Stimulated activated CD8-positive, alpha-beta memory T cell treated with anti-CD3 and anti-CD28 coated beads, Interleukin-12 subunit alpha, Interleukin-12 subunit beta, amount 100 ng/mL, for 4 hours (primary cell): ENCODE data around the gene SLC13A1.
"Not testable (repeated sequence)": the region's sequence is repeated elsewhere in the genome, so short reads cannot be mapped to it uniquely, and the experiment has no call there.

Source experiments
- DNase-seq: peaks from one replicate; pipeline ENCODE4 v3.0.0-alpha.2; 2020; ENCODE audit warnings: low read depth

Gene SLC13A1, protein sequence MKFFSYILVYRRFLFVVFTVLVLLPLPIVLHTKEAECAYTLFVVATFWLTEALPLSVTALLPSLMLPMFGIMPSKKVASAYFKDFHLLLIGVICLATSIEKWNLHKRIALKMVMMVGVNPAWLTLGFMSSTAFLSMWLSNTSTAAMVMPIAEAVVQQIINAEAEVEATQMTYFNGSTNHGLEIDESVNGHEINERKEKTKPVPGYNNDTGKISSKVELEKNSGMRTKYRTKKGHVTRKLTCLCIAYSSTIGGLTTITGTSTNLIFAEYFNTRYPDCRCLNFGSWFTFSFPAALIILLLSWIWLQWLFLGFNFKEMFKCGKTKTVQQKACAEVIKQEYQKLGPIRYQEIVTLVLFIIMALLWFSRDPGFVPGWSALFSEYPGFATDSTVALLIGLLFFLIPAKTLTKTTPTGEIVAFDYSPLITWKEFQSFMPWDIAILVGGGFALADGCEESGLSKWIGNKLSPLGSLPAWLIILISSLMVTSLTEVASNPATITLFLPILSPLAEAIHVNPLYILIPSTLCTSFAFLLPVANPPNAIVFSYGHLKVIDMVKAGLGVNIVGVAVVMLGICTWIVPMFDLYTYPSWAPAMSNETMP

DNA sequence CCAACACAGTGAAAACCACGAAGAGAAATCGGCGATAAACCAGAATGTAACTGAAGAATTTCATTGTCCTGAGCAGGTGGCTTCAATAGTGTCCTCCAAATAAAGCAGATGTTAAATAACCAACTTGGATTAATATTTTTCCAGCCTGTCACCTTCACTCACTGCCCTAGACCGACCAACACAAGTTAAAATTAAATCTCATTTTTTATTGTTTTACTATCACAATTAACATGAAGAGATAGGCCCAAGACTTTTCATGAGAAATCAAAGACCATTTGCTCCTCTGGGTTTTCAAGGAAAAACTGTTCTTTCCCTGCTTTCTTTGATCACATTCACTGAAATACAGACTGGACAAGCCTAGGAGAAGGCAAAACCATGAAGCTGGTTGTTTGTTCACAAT, at the start of gene SLC13A1:
Gene SLC13A1 (minus strand): TSS at position 87 of the 400 bp plus-strand sequence. CDS start 23 bp downstream, at position 64.
- DNase-seq: no peak

DNA sequence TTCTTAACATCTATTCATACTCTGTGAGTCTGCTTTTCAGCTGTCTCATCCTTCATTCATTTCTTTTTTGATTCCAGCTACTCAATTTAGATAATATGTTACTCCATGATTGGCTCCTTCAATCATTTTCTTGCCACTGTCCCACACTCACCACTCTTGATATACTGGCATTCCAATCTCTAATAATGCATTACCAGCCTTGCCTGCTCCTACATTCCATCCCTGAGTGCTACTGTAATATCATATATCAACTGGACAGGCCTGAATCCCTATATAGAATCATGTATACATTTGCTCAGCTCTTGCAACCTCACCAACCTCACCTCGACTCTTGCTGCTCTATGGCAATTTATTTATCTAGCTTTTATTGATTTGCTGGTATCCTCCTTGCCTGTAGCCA, 45.0 kb upstream of the SLC13A1 start:
- no peak for DNase-seq

DNA sequence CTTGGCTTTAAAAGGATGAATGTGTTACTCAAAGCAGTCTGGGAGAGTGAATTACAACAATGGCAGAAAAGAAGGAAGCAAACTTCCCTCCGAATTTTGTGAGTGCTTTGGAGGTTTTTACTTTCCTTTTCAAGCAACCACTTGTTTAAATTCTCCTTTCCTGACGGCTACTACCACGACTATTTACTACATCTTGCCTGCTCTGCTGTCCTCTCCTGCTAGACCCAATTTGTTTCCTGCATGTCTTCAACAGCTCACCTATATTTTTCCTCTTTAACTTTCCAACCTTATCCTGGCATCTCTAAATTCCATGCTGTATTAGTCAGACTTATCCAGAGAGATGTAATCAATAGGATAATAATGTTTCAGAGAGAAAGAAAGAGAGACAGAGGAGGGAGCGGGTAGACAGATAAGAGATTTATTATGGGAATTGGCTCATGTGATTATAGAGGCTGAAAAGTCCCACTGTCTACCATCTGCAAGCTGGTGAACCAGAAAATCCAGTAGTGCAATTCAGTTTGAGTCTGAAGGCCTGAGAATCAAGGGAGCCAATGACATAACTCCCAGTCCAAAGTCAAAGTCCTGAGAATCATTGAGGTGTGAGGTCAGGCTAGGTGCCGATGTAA, 42.8 kb upstream of the SLC13A1 start:
- DNase-seq: no peak

DNA sequence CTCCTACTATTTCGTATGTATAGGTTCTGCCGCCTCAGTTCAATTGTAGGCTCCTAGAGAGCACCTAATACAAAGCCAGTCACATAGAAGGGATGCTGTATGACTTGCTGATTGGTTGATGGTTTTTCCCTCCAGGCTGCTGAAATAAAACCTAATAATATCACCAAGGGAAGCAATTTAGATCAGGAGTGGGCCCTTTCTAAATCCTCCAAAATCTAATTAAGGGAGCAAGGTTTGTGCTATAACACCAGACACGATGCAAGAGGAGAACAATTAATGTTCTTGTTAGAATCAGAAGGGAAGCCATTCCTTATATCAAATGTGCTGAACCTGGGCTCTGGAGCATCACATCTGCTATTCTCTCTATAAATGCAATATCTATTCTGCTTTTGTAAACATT, 42.0 kb upstream of the SLC13A1 start:
- DNase-seq: no peak

DNA sequence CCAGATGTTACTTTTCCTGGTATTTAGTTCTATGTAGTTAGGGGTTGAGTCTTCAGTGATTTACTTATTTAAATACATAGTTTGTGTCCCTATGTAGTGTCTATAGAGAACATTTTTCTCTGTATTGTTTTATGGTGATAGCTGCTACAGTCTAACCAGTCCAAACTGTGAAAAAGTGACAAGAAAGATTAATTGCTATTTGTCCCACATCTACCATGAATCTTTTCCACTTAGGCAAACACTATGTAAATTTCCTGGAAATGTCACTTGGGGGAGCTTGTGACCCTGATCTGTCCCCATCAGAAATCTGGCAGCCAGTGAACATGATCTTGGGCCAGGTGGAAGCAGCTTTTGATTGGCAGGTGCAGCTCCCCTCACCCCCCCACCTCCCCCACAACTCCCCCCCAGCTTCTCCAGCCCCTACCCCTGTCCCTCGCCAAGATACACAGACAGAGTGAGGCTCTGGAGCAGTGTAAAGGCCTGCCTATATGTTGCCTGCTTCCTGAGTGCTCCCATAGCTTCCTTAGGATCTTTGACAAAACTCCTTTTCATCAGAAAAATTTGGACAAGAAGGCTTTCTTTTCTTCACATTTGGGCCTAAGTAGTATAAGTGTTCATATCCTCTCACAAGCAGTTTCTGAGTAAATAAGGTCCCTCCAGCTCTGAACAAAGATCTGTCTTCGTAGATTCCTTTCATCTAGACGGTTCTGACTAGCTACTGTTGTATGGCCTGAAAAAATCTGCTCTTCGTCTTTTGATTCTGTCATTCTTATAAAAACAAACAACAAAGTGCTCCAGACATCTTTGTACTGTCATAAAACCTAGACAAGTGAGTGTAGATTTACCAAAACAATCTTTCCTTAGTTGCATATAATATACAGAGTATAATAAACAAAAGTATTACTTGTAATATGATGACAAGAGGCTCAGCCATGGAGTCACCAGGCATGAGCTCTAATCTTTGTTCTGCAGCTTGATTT, 31.5 kb upstream of the SLC13A1 start:
- DNase-seq: no peak

DNA sequence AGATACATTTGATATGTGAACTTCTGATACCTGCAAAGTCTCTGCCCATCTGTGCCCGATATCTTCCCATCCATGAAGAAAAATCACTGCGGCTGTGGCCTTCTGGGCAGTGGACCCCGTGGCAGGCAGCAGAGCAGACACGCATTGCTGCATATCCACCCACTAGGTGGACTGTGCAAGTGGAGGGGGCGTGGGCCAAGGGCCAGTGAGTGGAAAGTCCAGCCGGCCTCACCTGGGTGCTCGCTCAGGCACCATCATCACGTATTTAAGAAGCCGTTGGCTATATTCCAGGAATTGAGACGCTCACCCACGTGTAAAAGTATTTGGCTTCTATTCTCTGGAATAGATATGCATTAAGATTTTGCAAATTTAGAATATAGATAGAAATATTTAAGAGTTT, 30.8 kb upstream of the SLC13A1 start:
- DNase-seq: no peak

DNA sequence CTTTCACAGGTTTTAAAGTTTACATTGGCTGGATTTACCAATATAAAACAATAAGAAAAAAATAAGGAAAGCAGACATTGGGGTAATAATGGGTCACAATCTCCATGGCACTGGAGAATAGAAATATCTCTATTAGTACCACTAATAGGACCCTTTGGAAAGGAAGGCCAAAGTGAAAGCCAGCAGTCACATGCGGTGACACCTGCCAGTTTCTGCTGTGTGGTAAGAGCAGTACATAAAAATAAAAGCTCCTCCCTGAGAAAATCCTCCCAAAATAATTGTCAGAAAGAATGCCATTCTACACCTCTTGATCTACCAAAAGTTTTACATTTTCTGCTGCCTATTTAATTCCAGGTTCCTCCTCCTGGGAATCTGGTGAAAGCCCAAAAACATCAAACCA, 30.4 kb upstream of the SLC13A1 start:
- no peak for DNase-seq

DNA sequence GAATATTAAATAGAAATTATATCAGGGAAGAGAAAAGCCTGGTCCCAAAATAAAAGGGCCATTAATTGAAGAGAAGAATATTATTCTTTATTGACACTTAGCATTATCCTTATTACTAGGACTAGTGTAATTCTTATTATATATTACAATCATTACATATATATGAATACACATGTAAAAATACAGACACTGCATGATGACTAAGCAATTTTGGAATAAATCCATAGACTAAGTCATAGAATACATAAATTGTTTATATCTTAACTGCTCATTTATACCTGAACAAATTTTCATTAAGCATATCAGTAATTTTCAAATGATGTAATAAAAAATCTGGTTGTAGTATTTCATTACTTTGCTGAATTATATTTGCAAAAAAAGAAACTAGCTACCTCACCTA, 29.7 kb upstream of the SLC13A1 start:
- no peak for DNase-seq

DNA sequence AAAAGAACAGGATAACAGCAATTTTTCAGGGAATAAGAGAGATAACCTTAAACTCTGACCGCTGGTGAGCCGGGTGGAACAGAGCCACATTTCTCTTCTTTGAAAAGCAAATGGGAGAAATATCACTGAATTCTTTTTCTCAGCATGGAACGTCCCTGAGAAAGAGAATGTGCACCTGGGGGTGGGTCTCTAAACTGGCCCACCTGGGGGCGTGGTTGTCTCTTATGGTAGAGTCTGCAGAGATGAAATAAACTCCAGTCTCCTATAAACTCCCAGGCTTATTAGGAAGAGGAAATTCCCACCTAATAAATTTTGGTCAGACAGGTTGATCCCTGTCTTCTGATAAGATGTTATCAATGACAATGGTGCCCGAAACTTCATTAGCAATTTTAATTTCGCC, 27.9 kb upstream of the SLC13A1 start:
- DNase-seq: not testable (repeated sequence)

DNA sequence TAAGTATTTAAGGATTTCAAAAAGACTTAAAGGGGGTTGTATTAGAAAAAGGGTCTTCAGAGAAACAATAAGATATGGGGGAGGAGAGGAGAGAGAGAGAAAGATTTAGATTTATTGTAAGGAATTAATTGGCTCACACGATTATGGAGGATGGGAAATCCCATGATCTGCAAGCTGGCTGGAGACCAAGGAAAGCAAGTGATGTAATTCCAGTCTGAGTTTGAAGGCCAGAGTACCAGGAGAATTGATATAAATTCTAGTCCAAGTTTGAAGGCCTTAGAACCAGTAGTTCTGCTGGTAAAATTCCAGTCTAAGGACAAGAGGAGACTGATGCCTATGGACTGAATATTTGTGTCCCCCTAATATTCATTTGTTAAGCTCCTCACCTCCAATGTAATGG, 20.6 kb upstream of the SLC13A1 start:
- no peak for DNase-seq

DNA sequence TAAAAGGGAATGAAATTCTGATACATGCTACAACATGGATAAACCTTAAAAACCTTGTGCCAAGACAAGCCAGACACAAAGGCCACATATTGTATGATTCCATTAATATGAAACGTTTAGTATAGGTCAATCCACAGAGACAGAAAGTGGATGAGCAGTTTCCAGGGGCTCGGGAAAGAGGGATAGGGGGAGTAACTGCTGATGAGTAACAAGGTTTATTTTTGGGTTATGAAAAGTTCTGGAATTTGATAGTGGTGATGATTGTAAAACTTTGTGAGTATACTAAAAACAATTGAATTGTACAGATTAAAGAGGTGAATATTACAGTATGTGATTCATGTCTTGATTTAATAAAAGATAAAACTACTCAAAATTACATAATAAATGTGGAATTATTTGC, 19.1 kb upstream of the SLC13A1 start:
- no peak for DNase-seq

DNA sequence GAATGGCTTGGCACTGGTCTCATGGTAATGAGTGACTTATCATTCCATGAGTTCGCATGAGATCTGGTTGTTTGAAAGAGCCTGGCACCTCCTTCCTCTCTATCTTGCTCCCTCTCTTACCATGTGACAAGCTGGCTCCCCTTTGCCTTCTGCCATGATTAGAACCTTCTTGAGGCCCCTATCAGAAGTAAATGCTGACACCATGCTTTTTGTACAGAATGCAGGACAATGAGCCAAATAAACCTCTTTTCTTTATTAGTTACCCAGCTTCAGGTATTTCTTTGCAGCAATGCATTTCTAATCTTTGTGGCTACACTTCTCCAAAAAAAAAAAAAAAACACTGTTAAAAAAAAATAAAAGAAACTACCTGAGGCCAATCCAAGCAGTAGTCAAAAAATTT, 17.1 kb upstream of the SLC13A1 start:
- DNase-seq: no peak

DNA sequence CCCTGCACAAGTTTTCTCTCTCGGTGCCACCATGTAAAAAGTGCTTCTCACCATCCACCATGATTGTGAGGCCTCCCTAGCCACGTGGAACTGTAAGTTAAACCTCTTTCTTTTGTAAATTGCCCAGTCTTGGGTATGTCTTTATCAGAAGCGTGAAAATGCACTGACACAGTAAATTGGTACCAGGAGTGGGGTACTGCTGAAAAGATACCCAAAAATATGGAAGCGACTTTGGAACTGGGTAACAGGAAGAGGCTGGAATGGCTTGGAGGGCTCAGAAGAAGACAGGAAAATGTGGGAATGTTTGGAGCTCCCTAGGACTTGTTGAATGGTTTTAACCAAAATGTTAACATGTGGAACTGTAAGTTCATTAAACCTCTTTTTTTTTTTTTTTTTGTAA, 15.6 kb upstream of the SLC13A1 start:
- DNase-seq: no peak

DNA sequence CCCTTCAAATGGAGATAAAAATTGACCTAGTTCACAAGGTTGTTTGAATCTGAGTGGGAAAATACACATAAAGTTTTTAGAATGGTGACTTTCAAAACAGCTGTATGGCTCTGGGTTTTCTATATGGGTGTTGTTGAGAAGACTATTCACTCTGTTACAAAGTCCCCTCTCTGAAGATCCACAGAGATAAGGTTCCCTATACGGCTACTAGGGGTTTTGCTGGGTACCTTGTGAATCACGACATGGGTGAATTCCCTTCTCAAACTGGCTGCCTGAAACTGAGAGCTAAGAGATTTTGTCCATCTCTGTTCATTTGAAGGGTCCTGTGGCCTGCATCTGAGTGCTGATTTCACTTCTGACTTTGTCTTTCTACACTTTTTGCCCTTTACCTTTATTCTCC, 11.8 kb upstream of the SLC13A1 start:
- DNase-seq: no peak

DNA sequence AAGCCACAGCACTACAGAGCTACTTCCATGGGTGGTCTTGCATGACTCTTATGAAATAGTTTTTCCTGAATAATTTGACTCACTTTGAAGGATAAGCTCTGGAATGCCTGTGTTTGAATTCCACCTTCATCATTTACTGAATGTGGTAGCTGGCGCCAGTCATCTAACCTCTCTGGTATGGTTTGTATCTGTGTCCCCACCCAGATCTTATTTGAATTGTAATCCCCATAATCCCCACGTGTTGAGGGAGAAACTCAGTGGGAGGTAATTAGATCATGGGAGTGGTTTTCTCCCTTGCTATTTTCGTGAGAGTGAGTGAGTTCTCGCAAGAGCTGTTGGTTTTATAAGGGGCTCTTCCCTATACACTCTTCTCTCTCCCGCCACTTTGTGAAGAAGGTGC, 11.2 kb upstream of the SLC13A1 start:
- DNase-seq: no peak

DNA sequence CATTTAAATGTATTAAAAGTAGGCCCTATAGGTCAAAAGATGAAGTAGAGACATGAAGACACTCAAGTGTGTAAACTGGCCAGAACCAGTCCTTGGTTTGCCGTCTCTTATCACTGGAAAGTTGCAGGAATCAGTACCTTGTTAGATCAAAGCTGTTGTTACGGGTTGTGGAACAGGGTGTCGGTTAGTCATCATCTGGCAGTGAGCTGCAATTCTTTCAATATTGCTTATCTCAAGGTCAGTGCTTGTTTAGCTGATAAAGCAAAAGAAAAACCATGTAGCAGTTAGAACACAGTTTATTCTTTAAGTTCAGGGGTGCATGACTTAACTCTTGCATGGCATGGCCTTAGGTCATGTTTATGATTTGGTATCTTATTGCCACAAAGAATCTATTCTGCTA, 10.0 kb upstream of the SLC13A1 start:
- no peak for DNase-seq

DNA sequence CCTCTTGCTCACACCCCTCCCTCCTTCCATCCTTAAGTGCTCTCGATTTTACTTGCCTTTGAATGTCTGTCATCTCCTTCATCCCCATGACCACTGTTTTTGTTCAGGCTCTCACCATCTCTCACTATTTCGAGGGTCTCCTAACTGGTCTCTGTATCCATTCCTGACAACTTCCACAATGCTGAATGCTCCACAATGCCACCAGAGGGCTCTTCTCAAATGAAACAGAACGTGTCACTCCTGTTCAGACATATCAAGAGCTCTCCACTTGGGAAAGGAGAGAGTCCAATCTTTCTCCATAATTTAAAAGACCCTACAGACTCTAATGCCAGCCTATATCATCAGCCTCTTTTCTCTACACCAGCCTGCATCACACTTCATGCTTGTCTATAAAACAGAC, 9.0 kb upstream of the SLC13A1 start:
- DNase-seq: no peak

DNA sequence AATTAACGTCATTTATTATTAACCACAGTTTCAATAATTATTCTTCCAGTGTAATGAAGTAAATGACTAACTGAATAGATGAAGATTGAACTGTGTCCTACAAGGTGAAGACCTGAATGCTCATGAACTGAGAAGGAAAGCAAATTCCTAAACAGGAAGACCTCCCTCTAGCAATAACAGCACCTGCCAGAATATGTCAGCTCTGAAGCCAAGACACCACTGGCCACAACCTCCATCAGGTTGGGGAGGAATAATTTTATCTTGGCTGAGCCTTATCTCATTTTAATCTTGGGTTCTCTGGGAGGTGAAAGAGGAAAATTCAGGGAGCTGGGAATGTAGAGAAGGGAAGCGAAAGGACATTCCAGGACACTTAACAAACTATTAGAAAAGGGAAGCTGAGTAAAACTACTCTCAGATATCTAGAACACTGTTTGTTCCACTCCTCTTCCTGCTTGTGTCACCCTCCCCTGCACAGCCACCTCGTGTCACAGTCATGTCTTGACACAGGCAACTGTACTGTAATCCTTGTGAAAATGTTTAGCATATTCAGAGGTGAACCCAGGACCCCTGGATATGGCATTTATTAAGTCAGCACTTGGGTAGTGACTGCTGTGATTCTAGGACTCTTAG, 4.6 kb upstream of the SLC13A1 start:
- no peak for DNase-seq

DNA sequence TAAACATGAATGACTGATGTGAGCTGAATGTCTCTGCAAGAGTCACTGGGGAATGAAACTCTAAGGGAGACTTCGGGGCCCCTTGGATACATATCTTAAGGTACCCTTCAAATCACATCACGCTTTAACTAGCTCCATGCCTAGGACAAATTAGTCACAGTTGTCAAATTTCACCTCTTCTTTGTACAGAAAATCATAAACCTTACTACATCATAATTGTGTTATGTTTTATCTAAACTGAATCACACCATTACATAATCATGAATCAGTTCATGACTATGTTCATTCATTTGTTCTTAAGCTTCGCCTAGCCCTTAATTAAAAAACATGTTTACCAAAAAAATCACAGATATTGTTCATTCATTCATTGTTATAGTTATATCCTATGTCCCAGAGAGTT, 2.1 kb upstream of the SLC13A1 start:
- DNase-seq: no peak

DNA sequence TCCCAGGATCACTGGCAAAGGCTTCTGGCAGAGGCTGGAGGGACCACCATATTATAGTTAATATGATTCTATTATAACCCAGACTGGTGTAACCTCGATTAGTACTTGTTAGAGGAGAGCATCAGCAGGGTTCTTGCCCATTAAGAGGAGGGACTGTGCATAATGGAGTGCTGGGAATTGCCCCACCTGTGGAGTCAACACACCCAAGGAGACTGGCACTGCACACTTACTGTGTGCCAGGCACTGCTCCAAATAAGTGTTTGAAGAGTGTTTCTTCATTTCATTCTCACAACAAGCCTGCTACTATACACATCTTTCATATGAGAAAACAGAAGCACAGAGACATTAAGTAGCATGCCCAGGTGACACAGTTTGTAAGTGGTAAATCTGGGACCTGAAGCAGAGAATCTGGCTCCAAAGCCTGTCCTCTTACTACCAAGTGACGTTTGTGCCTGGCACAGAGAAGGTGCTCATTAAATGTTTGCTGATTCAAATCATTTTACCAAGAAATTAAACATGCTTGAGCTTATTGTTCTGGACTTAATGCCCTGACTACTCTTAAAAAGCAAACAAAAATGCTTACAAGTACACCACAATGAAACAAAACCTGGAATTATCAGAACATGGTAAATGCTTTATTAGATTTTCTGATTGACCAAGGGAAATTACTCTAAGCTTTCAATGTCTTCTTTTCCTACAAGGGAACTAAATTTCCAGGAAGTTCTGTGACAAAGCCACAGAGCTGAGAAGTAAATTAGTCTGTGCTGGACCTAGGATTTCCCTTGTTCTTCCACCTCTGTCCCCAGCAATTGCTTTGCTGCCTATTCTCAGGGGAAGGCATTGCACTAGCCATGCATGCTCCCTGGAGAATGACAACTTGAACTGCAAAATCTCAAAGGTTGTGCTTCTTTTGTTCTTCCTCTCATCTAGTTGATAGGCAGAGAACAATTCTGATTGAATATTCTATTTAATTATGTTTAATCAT, 809 bp downstream of the SLC13A1 start:
- DNase-seq: no peak

DNA sequence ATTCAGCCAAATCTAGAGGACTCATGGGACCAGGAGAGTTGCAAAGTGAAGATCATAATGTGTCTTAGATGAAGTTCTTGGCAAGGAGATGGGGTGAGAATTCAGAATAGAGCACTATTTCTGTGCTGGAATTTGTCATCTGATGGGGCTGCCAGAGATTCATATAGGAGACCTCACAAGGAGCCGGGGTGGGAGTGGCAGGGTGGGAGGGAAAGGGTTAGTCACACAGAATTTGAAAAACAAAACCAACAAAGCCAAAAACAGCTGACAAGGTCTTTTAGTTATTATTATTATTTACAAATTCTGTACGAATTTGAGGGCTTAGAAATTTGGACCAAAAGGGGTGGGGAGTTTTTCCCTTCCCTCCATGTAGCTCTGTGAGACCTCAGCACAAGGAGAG, 1.7 kb downstream of the SLC13A1 start:
- DNase-seq: no peak
